Measurements from ENCODE around the gene CHD3.
"Not testable (repeated sequence)": the region's sequence is repeated elsewhere in the genome, so short reads cannot be mapped to it uniquely, and the experiment has no call there.

Gene CHD3

GRCh38 chr17:7940034-7940433 is 51.4 kb downstream of the CHD3 start:
- DNase-seq = no peak

DNA sequence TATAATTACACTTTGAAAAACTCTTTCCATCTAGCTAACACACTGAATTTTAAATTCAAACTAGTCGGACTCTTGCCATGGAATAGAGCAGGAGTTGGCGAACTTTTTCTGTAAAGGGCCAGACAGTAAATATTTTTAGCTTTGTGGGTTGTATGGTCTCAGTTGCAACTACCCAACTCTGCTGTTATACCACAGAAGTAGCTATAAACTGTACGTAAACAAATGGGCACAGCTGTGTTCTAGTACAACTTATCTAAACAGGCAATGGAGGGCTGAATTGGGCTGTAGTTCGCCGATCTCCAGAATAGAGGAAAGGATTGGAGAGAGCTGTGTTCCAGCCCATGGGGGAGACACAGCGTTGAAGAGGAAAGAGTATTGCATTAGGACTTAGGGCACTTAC is 52.2 kb downstream of the CHD3 start:
- DNase-seq = no peak

GRCh38 chr17:7943291-7943690 is 54.7 kb downstream of the CHD3 start:
- no peak for DNase-seq

- DNase-seq = no peak
Observed at GRCh38 chr17:7944326-7944725, 55.7 kb downstream of the CHD3 start.

- DNase-seq = no peak
Observed at GRCh38 chr17:7945651-7946050, 57.1 kb downstream of the CHD3 start.

DNA sequence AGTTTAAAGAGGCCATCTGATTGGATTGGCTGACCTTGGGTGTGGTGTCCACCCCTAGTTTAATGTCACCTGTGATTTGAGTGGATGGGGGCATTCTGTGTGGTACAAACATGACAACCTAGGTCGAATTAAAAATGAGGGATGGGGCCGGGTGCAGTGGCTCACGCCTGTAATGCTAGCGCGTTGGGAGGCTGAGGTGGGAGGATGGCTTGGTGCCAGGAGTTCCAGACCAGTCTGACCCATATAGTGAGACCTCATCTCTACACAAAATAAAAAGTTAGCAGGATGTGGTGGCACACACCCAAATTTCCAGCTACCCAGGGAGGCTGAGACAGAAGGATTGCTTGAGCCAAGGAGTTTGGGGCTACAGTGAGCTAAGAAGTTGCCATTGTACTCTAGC is 57.9 kb downstream of the CHD3 start:
- DNase-seq = no peak

DNA sequence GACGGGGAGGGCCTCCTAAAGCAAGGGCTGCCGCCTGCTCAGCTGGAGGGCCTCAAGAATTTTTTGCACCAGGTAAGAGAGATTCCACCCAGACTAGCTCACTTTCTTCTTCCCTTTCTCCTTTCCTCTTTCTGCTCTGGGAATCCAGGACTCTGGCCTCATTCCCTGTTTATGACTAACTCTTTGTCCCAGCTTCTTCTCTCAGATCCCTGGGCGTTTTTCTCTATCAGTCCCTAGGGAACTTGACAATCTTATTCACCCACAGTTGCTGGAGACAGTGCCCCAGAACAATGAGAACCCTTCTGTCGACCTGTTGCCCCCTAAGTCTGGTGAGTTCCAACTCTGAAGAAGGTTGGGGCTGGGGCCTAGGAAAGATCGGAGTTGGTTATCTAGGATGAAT is 59.1 kb downstream of the CHD3 start:
- no peak for DNase-seq

GRCh38 chr17:7950578-7950977 is 62.0 kb downstream of the CHD3 start:
- DNase-seq = no peak

DNA sequence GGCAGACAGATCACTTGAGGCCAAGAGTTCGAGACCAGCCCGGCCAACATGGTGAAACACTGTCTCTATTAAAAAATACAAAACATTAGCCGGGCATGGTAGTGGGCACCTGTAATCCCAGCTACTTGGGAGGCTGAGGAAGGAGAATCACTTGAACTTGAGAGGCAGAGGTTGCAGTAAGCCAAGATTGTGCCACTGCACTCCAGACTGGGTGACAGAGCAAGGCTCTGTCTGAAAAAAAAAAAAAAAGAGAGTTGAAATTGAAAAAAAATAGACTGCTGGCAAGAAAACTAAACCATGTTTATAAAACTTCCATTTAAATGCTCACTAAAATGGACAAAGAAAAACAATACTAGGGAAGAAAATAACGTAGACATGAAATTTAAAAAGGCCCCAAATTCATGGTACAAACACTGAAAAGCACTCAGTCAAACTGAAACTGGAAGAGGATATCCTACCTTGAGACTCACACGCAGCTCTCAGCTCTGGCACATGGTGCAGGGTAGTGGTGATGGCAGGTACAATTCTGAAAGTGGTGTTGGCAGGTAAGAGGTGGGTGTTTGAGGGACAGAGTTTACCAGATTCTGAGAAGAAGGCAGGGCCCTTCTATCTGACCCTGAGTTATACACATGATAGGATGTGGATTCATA is 62.7 kb downstream of the CHD3 start:
- DNase-seq = no peak

DNA sequence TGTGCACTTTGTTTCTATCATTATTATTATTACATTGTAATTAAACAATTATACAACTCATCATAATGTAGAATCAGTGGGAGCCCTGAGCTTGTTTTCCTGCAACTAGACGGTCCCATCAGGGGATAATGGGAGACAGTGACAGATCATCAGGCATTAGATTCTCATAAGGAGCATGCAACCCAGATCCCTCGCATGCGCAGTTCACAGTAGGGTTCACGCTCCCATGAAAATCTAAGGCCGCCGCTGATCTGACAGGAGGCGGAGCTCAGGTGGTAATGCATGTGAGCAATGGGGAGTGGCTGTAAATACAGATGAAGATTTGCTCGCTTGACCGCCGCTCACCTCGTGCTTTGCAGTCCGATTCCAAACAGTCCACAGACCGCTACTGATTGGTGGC is 64.7 kb downstream of the CHD3 start:
- DNase-seq = not testable (repeated sequence)

DNA sequence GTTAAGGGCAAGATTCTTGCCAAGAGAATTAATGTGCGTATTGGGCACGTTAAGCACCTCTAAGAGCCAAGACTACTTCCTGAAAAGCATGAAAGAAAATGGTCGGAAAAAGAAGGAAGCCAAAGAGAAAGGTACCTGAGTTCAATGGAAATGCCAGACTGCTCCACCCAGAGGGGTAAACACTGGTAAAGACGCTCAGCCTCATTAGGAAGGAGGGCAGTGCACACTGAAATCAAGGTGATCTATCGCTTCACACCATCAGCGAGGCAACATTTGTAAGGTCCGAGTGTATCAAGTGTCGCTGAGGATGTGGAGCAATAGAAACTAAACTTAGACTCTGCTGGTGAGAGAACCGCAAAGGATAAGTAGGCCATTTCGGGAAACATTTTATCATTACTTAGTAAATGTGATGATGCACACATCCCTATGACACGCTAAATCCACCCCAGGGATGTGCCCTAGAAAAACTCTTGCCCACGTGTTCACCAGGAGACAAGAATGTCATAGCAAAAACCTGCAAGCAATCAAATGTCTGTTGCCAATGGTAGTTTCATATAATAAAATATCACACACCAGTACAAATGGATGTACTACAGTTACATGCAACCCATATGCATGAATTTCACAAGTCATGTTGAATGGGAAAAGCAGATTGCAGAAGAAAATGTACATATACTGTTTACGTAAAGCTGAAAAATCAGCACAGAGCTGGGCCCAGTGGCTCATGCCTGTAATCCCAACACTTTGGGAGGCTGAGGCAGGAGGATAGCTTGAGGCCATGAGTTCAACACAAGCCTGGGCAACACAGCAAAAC is 67.0 kb downstream of the CHD3 start:
- no peak for DNase-seq

GRCh38 chr17:7956228-7956965 is 67.8 kb downstream of the CHD3 start:
- no peak for DNase-seq

DNA sequence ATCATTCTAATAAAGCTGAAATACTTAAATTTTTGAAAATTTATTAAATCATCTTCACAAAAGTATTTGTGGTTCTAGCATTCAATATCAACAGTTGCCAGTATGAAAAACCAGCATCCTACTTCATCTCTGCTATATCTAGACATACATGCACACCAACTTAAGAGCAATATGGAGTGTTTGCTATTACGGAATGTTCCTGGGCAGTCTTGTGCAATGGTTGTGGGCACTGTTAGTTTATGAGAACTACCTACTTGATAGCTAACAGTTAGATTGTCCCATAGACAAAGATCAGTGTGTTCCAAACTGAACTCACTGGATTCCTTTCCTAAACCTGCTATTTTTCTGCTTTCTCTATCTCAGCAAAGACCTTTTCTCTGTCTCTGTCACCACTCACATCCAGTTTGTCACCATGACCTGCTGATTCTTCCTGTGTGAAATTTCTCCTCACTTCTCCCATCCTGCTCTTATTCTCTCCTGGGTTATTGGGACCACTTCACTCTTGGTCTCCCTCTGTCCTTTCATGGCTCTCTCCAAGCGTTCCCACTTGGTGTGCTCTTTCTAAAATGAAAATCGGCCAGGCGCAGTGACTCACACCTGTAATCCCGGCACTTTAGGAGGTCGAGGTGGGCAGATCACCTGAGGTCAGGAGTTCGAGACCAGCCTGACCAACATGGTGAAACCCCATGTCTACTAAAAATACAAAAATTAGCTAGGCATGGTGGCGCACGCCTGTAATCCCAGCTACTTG is 71.1 kb downstream of the CHD3 start:
- no peak for DNase-seq

- no peak for DNase-seq
Observed at GRCh38 chr17:7961421-7961820, 72.8 kb downstream of the CHD3 start.
